GM21390 (cell line): ENCODE measurements around the gene SCGB1C2.

Source experiments
- ATAC-seq: cut with Tn5 transposase; IDR thresholded peaks from one replicate; pipeline ENCODE4 v1.9.1; 2021; ENCODE audit not compliant: unreplicated experiment

SCGB1C2 gene

DNA sequence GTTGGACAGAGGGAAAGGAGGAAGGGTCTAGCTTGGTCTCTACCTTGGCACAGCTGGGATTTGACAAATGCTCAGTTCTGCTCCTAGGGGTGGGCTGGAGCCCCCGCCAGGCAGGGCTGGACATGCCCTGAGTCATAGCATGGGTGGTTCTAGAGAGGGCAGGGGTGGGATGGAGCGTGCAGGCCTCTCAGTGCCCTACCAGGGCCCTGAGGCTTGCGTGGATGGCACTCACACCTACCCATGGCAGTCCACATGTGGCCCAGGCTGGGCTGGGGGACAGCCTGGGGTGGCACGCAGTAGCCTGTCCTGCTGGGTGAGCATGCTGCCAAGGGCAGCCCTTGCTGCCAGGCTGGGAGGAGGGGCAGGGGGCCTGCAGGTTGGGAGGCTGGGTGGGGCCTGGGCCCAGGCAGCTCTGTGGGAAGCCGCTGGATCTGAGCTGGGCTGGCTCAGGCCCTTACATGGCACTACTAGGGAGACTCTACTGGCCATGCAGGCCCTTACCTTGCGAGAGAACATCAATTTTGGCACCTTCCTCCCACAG, 32.8 kb downstream of the SCGB1C2 start:
- ATAC-seq: no peak

DNA sequence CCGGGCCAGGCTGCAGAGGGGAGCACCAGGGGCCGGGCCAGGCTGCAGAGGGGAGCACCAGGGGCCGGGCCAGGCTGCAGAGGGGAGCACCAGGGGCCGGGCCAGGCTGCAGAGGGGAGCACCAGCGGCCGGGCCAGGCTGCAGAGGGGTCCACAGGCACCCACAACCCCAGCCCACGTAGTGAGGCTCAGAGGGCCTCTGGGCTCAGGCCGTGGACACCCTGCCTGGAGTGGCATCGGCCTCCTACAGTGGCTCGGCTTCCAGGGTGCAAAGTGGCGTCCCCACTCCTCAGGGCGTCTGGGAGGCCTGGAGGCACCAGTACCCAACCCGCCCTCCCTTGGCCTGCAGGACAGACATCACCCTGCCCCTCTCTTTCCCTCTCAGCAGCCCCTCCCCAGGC, 34.5 kb downstream of the SCGB1C2 start:
- no peak for ATAC-seq

DNA sequence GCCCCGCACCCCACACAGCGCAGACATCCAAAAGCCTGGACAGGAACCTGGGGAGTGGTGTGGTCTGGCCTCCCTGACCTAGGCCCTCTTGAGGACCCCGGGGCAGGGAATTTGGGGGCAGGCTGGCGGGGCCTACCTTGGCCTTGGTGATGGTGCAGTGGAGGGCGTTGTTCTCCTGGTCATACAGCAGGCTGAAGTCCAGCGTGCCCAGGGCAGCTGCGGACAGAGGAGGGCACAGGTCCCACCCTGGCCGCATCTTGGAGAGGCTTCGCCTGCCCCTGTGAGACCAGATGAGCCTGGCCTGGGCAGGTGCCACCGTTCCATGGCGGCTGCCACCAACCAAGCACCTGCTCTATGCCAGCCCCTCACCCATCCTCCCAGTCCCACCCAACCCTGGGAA, 35.0 kb downstream of the SCGB1C2 start:
- no peak for ATAC-seq

DNA sequence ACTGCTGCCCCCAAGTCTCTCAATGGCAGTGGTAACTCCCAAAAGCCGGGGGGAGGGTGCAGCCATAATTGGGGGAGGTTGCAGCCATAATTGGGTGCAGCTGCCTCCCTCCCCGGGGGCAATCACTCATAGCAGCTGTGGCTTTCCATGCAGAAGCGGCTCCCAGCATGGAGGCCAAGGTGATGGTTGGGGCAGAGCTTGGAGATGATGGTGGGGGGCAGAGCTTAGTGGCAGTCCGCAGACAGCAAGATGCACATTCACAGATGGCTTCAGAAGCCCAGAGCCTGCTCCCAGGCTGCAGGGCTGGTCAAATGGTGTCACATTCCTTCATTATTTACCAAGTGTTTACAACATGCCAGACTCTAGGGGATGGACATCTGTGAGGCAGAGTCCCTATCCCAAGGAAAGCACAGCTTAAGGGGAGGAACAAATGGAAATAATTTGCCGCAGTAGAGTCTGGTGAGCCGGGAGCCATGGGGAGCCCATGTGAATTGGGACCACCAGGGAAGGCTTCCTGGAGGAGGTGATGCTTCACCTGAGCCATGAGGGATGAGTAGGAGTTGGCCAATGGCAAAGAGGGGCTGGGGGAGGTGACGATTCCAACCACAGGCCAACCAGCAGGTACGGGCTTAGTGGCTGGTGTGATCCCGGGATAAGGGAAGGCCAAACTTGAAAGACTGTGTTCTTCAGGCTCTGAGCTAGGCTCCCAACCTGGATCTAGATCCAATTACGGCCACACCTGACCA, 36.0 kb downstream of the SCGB1C2 start:
- ATAC-seq: no peak

DNA sequence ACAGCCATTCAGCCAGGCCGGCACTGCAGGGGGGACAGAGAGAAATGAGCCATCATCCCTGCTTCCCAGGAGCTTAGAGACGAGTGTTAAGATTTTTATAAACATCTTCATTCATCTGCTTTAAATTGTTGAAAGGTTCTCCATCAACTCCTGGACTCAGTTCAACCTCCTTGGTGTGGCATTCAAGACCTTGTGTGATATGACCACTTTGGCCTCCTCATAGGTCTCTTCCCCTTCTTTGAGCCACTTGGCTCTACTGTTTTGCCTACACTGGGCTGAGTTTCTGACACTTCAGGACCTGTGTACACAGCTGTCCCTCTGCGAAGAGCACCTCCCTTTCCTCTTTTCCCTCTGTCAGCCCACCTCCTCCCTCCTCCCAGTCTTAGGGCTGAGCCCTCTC, 39.8 kb downstream of the SCGB1C2 start:
- ATAC-seq: no peak

DNA sequence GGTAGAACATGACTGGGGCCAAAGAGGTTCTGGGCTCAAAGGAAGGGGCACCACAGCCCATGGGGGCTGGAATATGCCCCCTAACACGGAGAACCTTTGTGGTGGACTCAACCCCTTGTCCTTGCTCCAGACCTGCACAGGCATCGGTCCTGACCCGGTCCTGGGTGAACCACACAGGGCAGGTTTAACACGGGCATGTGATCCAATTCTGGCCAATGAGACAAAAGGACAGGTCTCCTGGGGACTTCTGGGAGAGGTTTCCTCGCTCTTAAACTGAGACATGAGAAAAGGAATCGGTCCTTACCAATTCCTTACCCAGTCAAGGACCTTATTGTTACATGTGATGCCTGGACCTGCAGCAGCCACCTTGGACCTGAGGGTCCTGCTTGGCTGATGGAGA, 40.4 kb downstream of the SCGB1C2 start:
- ATAC-seq: no peak

DNA sequence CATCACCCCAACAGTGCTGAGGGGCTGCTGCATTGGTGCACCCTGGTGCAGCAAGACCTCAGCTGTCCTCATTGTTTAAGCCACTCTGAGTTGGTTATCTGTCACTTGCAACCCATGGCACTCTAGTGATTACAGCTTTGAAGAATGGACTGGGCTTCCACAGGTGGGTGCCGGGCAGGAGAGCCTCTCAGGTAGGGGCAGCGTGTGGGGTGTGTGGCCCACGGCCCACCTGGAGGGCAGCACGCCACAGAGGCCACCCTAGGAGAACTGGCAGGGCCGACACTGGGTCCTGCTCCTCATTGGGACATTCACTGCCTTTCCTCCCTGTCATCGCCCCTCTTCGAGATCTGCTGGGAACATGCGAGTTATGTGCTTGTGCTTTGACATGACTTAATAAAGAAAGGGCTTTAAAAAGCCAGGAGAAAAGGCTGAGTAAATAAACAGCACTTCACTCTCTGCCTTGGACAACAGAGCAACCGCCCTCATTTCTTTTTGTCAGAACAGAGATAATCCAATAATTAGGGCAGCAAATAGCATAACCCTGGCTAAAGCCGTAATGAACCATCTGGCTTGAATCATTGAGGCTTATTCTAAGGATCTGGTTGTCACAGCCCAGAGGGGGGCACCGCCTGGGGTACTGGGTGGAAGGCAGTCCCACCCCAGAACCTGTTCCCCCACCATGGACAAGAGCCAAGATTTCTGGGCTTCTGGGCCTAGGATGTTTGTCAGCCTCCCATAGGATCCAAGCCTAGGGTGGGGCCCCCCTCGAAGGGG, 41.1 kb downstream of the SCGB1C2 start:
- no peak for ATAC-seq

DNA sequence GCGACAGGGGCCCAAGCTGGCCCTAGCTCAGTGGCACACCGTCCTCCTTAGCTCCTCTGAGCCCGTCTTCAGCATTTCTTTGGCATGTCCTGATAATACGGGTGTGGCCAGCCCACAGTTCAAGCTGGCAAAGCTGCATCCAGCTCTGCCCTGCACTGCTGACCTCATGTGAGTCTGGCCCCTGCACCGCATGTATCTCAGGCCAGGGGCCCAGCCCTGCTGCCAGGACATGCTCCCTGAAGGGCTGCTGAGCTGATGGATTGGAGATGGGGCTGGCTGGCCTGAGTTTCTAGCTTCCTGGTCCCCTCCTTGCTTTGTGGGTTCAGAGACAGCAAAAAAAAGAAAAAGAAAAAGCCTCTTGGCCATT, 41.7 kb downstream of the SCGB1C2 start:
- ATAC-seq: no peak

DNA sequence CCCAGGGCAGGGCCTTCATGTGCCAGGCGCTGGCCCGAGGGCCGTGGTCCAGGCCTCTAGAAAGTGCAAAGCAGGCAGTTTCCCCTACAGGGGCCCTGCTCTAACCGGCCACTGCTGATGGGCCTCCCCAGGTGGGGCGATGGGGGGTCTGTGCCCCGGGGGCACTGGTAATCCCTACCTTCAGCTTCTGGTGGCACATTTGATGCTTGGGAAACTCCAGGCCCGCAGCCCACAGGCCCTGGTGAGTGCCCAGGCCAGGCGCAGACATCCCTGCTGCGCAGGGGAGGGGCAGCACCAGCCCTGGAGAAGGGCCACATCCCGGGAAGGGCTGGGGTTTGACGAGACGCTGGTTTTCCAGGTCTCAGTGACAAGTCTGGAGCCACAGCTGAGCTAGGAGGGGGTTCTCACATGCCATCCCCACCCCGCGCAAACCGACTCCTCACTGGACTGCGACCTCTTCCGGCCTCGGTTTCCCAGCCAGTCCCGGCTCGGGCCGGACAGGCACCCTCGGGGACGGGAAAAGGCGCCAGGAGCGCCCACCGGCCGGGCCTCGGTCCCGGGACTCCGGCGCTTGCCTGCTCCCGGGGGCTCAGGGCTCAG, 42.5 kb downstream of the SCGB1C2 start:
- no peak for ATAC-seq

DNA sequence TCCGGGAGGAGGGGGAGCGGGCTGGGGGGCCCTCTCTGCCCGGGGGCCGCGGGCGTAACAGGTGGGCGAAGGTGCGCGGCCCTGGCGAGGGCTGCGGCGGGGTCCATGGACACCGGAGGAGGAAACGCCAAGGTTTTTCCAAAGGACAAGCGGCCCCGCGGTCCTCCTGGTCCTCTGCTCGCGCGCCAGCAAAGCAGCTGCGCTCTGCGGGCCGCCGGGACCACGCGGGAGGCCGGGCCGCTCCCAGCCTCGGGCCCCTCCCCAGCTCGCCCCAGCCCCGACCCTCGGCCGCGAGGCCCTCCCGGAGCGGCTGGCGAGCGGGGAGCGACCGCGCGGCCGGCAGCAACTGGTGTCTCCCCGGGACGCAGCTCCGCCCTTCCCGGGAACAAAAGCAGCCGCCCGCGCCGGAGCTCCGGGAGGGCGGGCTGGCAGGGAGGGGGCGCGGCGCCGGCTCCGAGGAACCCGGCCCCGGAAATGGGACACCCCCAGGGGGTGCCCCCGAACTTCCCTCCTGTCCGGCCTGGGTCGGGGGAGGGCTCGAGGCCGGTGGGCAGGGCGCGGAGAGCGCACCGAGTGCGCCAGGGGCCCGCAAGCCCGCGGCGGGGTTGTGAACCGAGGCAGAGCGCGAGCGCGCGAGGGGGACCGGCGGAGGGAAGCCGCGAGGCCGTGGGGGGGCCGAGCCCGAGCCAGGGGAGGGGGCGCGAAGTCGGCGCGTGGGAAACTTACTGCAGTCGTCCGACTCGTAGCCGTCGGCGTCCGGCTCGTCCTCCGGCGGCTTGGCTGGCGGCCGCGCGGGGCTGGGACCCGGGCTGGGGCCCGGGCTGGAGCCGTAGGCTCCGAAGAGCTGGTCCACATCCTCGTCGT, 43.2 kb downstream of the SCGB1C2 start:
- no peak for ATAC-seq

DNA sequence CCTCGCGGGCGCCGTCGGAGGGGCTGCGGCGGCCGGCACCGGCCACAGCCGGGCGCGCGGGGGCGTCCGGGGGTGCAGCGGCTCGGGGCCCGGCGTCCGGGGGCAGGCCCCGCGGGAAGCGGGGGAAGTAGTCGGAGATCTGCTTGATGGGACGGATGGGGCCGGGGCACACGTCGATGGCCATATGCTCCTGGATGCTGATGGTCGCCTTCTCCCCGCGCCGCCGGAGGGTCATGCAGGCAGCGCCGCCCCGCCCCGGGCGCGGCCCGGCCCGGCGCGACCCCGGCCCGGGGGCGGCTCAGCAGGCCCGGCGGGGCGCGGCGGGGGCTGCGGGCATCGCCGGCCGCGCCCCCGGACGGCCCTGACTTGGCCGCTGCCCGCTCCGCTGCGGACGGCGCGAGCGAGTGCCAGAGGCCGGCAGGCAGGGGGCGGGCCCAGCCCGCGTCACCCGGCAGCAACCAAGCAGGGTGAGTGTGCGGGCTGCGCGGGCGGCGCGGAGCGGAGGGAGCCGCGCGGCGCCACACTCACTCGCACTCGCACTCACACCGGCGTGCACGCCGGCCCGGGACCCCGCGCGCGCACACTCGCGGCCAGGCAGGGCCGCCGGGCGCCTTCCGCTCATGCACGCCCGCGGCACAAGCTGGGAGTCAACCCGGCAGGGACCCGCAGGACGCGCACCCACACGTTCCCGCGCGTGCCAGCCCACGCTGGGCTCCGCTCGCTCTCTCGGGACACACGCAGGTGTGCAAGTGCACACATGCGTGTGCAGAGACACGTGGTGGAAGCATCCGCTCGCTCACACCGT, 44.1 kb downstream of the SCGB1C2 start, which contains the start of gene DOC2B:
TSS of gene DOC2B (minus strand) at position 406 of the 805 bp plus-strand sequence. CDS start at position 235, 171 bp downstream.
- no peak for ATAC-seq

DNA sequence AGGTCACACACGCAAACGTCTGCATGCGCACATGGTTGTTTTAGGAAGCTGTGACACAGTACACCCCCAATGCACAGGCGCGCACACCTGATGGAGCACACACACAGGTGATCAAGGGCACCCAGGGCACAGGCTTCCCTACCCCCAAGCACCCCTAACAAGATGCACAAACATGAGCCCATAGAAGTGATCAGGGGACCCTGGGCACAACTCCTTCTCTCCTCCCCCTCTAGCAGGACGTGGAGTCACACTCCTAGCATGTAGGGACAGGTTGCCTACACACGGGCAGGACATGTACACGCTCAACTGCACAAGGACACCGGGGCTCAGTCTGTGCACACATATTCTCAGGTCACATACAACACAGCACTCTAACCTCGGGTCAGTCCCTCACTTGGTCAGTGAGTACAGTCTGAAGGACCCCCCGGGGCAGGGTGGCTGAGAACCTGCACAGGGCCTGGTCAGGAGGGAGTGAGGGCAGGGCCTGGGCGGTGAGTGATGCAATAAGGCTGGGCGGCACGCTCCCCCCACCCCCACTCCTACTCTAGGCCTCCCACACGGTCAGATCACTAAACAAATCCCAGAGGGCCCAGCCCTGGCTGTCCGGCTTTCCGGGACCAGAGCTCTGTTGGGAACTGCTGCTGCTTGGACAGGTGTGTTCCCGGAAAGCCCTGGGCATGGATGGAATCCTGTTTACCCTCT, 44.8 kb downstream of the SCGB1C2 start:
- ATAC-seq: no peak

DNA sequence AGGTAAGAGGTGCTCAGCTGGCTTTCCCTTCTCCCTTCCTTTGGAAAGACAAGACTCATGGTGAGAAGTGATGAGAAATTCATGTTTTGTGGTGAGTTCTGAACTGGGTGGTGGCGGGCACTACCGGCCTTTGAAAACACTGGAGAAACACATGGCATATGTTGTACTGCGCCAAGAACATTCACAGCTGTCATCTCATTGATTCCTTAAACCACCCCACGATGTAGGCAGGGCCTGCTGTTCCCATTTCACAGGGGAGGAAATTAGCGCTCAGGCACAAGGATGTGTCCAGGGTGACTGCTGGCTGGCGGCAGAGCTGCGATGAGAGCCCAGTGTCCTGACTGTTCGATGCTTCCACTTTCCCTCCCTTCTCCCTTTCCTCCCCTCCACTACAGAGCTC, 45.7 kb downstream of the SCGB1C2 start:
- ATAC-seq: no peak

DNA sequence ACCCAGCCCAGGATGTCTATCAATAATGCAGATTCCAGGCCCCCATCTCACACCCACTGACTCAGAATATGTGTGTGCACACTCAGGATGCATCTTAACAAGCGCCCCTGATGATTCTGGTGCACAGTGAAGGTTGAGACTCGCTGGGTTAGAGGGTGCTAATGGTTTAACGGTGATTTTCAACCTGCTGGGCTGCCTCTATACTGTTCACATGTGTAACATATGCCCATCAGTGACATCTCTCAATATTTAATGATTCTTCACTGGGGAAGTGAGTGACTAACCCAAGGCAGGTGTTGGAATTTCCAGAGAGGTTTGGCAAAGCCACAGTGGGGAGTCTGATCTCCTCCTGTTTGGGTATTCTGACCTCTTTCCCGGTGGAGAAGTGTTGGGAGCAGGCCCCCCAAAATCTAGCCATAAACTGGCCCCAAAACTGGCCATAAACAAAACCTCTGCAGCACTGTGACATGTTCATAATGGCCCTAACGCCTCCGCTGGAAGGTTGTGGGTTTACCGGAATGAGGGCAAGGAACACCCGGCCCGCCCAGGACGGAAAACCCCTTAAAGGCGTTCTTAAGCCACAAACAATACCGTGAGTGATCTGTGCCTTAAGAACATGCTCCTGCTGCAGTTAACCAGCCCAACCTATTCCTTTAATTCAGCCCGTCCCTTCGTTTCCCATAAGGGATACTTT, 48.2 kb downstream of the SCGB1C2 start:
- no peak for ATAC-seq

DNA sequence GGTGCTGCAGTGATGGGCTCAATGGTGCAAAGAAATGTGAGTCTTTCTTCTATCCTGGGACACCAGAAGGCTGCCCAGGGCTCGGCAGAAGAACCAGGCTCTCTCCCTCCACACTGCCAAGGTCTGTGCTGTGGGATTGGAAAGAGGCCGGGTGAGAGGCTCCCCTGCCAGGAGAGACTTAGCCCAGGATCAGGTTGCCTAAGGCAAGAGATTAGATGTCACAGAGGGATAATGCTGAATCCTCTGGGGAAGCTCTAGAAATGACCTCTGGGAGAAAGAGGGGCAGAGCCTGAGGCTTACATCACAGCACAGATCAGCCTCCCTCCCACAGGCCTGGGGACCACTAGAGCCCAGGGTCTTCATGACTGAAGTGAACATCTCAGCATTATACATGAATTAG, 49.8 kb downstream of the SCGB1C2 start:
- no peak for ATAC-seq
